PC-3 (cell line): Measurements from ENCODE around the gene AFM.

Experiments
- EZH2 ChIP-seq: fragments of 300-600 bp; sonication (generic); IDR thresholded peaks from one replicate; pipeline ENCODE4 v1.6.1; 2017; ENCODE audit warnings: antibody characterized with exemption, mild to moderate bottlenecking, low read length; ENCODE audit not compliant: unreplicated experiment
- TF ChIP-seq, protein P1 (sequence below): fragments of 300-600 bp; sonication (generic); conservative IDR thresholded peaks from 2 replicates; pipeline ENCODE4 v1.5.1; 2017; ENCODE audit warnings: antibody characterized with exemption, low read depth, mild to moderate bottlenecking, low read length

DNA sequence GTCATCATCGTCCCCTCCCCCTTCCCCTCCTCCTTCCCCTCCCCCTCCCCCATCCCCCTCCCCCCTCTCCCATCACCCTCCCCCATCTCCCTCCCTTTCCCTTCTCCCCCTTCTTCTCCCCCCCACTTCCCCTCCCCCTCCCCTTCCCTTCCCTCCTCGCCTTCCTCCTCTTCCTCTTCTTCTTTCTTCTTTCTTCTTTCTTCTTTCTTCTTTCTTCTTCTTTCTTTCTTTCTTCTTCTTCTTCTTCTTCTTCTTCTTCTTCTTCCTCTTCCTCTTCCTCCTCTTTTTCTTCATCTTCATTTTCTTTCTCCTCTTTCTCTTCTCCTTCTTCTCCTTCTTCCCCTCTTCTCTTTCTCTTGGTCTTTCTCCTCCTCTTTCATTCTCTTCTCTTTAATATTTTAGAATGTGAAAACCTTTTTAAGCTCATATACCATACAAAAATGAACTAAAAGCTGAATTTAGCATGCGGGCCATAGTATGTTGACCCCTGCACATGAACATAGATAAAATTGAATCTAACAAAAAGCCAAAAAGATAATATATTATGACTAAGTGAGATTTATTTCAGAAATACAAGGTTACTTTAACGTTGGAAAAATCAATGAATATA, 20.5 kb upstream of the AFM start:
- TF ChIP-seq, protein P1, sequence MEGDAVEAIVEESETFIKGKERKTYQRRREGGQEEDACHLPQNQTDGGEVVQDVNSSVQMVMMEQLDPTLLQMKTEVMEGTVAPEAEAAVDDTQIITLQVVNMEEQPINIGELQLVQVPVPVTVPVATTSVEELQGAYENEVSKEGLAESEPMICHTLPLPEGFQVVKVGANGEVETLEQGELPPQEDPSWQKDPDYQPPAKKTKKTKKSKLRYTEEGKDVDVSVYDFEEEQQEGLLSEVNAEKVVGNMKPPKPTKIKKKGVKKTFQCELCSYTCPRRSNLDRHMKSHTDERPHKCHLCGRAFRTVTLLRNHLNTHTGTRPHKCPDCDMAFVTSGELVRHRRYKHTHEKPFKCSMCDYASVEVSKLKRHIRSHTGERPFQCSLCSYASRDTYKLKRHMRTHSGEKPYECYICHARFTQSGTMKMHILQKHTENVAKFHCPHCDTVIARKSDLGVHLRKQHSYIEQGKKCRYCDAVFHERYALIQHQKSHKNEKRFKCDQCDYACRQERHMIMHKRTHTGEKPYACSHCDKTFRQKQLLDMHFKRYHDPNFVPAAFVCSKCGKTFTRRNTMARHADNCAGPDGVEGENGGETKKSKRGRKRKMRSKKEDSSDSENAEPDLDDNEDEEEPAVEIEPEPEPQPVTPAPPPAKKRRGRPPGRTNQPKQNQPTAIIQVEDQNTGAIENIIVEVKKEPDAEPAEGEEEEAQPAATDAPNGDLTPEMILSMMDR, result no peak
- TF ChIP-seq EZH2, result no peak
